K562 (cell line): ENCODE results near the gene LRRC4. TPM values are rescaled to one million over a fixed set of nuclear protein-coding genes. Genes with fewer than 3 reads are reported as not detected.

Experiments
- FOSL1 ChIP-seq: fragments of 200-800 bp; sonication (Bioruptor generic); conservative IDR thresholded peaks from 2 replicates; pipeline ENCODE4 v1.6.1; 2016; ENCODE audit warnings: missing genetic modification characterization, missing compliant biosample characterization
- GMEB1 ChIP-seq: fragments of 250-450 bp; sonication (Bioruptor Pico); IDR thresholded peaks from 2 replicates; pipeline ENCODE4 v1.4.0; 2020; ENCODE audit warnings: mild to moderate bottlenecking
- GTF2A2 ChIP-seq: IDR thresholded peaks from 2 replicates; pipeline ENCODE4 v1.6.1; 2016; ENCODE audit warnings: mild to moderate bottlenecking, missing genetic modification characterization, missing compliant biosample characterization
- NFRKB ChIP-seq: fragments of 450-650 bp; IDR thresholded peaks from 2 replicates; pipeline ENCODE4 v1.6.1; 2016; ENCODE audit warnings: low read depth
- REST ChIP-seq, 2 experiments: fragments of 450-650 bp; formaldehyde crosslinking in 1 of 2; IDR thresholded peaks; 2 replicates each; pipeline versions ENCODE4 v1.4.0 to v1.6.1; 2014 to 2020; ENCODE audit warnings: mild to moderate bottlenecking in 2 of 2, borderline replicate concordance in 1 of 2, low read depth in 1 of 2
- RFX5 ChIP-seq: IDR thresholded peaks from 2 replicates; pipeline ENCODE4 v1.6.1; 2011; ENCODE audit warnings: low read depth, mild to moderate bottlenecking, improper control_type of control experiment, low read length
- SETDB1 ChIP-seq: IDR thresholded peaks from one replicate; pipeline ENCODE4 v1.6.1; 2012; ENCODE audit warnings: low read length, control low read depth, inconsistent platforms
- polyA plus RNA-seq, 8 experiments: library from polyadenylated mRNA; depleted of rRNA in 4 of 8; stranded (reverse) in 5 of 8; unstranded in 3 of 8; fragments of >200 nt; fragmentation: Nextera tagmentation in 2 of 8; fragmentation: Illumina TruSeq in 1 of 8; extraction: Ambion mirVana in 2 of 8; extraction: Trizol in 1 of 8; gene quantifications; 2 replicates each; pipeline versions ENCODE4 v1.2.1 to v1.2.3, GENCODE V29; 2011 to 2014; ENCODE audit warnings: inconsistent platforms in 1 of 8, missing spikeins in 1 of 8
- total RNA-seq, 7 experiments: library from RNA; depleted of rRNA in 6 of 7; stranded (reverse); fragments of >200 nt in 6 of 7; fragmentation: Illumina TruSeq in 2 of 7; extraction: Trizol in 2 of 7; gene quantifications; 2 replicates each; pipeline versions ENCODE4 v1.2.1 to v1.2.3, GENCODE V29; 2011 to 2021; ENCODE audit warnings: low replicate concordance in 1 of 7

LRRC4 gene
- total and polyA plus RNA-seq, 9 of the 15 experiments (the other 6 are each of a cell fraction or from before 2014, with no cell fraction given): 0.04 to 0.11 TPM; not detected in 7

- TF ChIP-seq REST (IDR thresholded peaks at IDR 0.05; ENCODE audit: borderline replicate concordance): no peak
- TF ChIP-seq REST (CRISPR knock-in tag; IDR thresholded peaks at IDR 0.05; ENCODE audit: low read depth): no peak
- TF ChIP-seq GMEB1 (CRISPR knock-in tag): no peak
- no peak for TF ChIP-seq NFRKB
- TF ChIP-seq SETDB1: no peak
- no peak for TF ChIP-seq FOSL1 (tag)
- TF ChIP-seq RFX5: no peak
- TF ChIP-seq GTF2A2 (tag): no peak
Observed at GRCh38 chr7:128071801-128072200, 40.6 kb upstream of the LRRC4 start (continued).
